A549 treated with ZK216348 at 1 μM for 4 hours (cell line): ENCODE measurements around the gene ASTN2. TPM values are rescaled to one million over a fixed set of nuclear protein-coding genes. Genes with fewer than 3 reads are reported as not detected.

Experiments
- total RNA-seq: library from RNA; stranded (reverse); fragments of 200-300 nt; extraction: Qiagen RNA extraction; gene quantifications from 5 replicates; pipeline ENCODE4 v1.2.3, GENCODE V29; 2022; ENCODE audit warnings: low read depth

Gene ASTN2, protein sequence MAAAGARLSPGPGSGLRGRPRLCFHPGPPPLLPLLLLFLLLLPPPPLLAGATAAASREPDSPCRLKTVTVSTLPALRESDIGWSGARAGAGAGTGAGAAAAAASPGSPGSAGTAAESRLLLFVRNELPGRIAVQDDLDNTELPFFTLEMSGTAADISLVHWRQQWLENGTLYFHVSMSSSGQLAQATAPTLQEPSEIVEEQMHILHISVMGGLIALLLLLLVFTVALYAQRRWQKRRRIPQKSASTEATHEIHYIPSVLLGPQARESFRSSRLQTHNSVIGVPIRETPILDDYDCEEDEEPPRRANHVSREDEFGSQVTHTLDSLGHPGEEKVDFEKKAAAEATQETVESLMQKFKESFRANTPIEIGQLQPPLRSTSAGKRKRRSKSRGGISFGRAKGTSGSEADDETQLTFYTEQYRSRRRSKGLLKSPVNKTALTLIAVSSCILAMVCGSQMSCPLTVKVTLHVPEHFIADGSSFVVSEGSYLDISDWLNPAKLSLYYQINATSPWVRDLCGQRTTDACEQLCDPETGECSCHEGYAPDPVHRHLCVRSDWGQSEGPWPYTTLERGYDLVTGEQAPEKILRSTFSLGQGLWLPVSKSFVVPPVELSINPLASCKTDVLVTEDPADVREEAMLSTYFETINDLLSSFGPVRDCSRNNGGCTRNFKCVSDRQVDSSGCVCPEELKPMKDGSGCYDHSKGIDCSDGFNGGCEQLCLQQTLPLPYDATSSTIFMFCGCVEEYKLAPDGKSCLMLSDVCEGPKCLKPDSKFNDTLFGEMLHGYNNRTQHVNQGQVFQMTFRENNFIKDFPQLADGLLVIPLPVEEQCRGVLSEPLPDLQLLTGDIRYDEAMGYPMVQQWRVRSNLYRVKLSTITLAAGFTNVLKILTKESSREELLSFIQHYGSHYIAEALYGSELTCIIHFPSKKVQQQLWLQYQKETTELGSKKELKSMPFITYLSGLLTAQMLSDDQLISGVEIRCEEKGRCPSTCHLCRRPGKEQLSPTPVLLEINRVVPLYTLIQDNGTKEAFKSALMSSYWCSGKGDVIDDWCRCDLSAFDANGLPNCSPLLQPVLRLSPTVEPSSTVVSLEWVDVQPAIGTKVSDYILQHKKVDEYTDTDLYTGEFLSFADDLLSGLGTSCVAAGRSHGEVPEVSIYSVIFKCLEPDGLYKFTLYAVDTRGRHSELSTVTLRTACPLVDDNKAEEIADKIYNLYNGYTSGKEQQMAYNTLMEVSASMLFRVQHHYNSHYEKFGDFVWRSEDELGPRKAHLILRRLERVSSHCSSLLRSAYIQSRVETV (N-terminal part only)
- total RNA-seq, result 2.9 to 6.5 TPM (median 4.8 TPM) in 5 replicates

GRCh38 chr9:117414906-117415331, at the start of gene ASTN2:
ASTN2 (minus strand) TSS chr9:117415057; CDS start chr9:117414938, 119 bp downstream.

GRCh38 chr9:116687074-116687753, 727.6 kb downstream of the ASTN2 start, which contains the start of gene TRIM32:
TRIM32 (plus strand) TSS chr9:116687305; CDS start chr9:116697743, 10,438 bp downstream.

